MM.1S (cell line): ENCODE data around the gene TMEM35B.

Source experiments
- DNase-seq: peaks from one replicate; pipeline ENCODE4 v3.0.0-alpha.2; 2015
- H2AFZ ChIP-seq: fragments of 300-600 bp; sonication (generic); 2 replicates; pipeline ENCODE4 v1.6.0; 2016; ENCODE audit warnings: antibody characterized with exemption, low read length
- H3F3A ChIP-seq: fragments of 300-600 bp; sonication (generic); 2 replicates; pipeline ENCODE4 v1.6.1; 2016; ENCODE audit warnings: mild to moderate bottlenecking, antibody characterized with exemption, low read length, moderate library complexity, mixed read lengths; ENCODE audit not compliant: insufficient read depth
- H3K27ac ChIP-seq: fragments of 300-600 bp; sonication (generic); 2 replicates; pipeline ENCODE4 v1.5.1; 2016; ENCODE audit warnings: mild to moderate bottlenecking, low read length
- H3K27me3 ChIP-seq: fragments of 300-600 bp; sonication (generic); replicated peaks from 2 replicates; pipeline ENCODE4 v1.6.0; 2016; ENCODE audit warnings: low read length; ENCODE audit not compliant: insufficient read depth
- H3K36me3 ChIP-seq: fragments of 300-600 bp; sonication (generic); replicated peaks from 2 replicates; pipeline ENCODE4 v1.6.1; 2016; ENCODE audit warnings: mild to moderate bottlenecking, low read length, mixed read lengths; ENCODE audit not compliant: insufficient read depth
- H3K4me1 ChIP-seq: fragments of 300-600 bp; sonication (generic); 2 replicates; pipeline ENCODE4 v1.6.1; 2016; ENCODE audit warnings: low read length, mixed read lengths
- H3K4me2 ChIP-seq: fragments of 300-600 bp; sonication (generic); 2 replicates; pipeline ENCODE4 v1.6.0; 2016; ENCODE audit warnings: low read depth, low read length
- H3K4me3 ChIP-seq: fragments of 300-600 bp; sonication (generic); 2 replicates; pipeline ENCODE4 v1.5.1; 2016; ENCODE audit warnings: low read length, mixed read lengths
- H3K79me2 ChIP-seq: fragments of 300-600 bp; sonication (generic); 2 replicates; pipeline ENCODE4 v1.6.1; 2016; ENCODE audit warnings: mixed run types, low read length, mixed read lengths
- H3K9ac ChIP-seq: fragments of 300-600 bp; sonication (generic); 2 replicates; pipeline ENCODE4 v1.6.1; 2016; ENCODE audit warnings: low read length, mixed read lengths
- H3K9me2 ChIP-seq: fragments of 300-600 bp; sonication (generic); replicated peaks from 2 replicates; pipeline ENCODE4 v1.6.1; 2016; ENCODE audit warnings: mild to moderate bottlenecking, low read length, mixed read lengths; ENCODE audit not compliant: insufficient read depth
- H3K9me3 ChIP-seq: fragments of 300-600 bp; sonication (generic); replicated peaks from 2 replicates; pipeline ENCODE4 v1.6.1; 2016; ENCODE audit warnings: mild to moderate bottlenecking, low read length, mixed read lengths; ENCODE audit not compliant: insufficient read depth
- H4K20me1 ChIP-seq: fragments of 300-600 bp; sonication (generic); 2 replicates; pipeline ENCODE4 v1.6.1; 2016; ENCODE audit warnings: mild to moderate bottlenecking, low read length, moderate library complexity, mixed read lengths; ENCODE audit not compliant: insufficient read depth
- CTCF ChIP-seq: fragments of 300-600 bp; sonication (generic); IDR thresholded peaks from 2 replicates; pipeline ENCODE4 v1.5.1; 2016; ENCODE audit warnings: antibody characterized with exemption, low read length, mixed read lengths
- EZH2 ChIP-seq: fragments of 300-600 bp; sonication (generic); optimal IDR thresholded peaks from 2 replicates; pipeline ENCODE3; 2017; ENCODE audit warnings: low read depth, mild to moderate bottlenecking, antibody characterized with exemption, low read length, mixed read lengths
- EZH2phosphoT487 ChIP-seq: fragments of 300-600 bp; sonication (generic); IDR thresholded peaks from 2 replicates; pipeline ENCODE4 v1.6.1; 2018; ENCODE audit warnings: antibody characterized with exemption, low read length

TMEM35B gene

GRCh38 chr1:34975771-34976170 lies 9.4 kb downstream of the TMEM35B start:
- Histone ChIP-seq H3K27ac (no peak overlapping the region), H3K9ac (no peak overlapping the region), H3F3A (no peaks in the 10 kb centered on the region), H3K4me2 (no peak overlapping the region), H4K20me1 (no peaks in the 10 kb centered on the region), H3K4me1 (no peaks in the 10 kb centered on the region), H3K9me3 (no peaks in the 10 kb centered on the region), H3K79me2 (no peaks in the 10 kb centered on the region), H2AFZ (no peak overlapping the region), H3K27me3 (no peaks in the 10 kb centered on the region), H3K9me2 (no peaks in the 10 kb centered on the region), H3K36me3 (no peaks in the 10 kb centered on the region), H3K4me3 (no peak overlapping the region)
- no peak for TF ChIP-seq CTCF
- no peak for TF ChIP-seq EZH2
- TF ChIP-seq EZH2phosphoT487: no peak
- no peak for DNase-seq

GRCh38 chr1:34975338-34975737 lies 9.8 kb downstream of the TMEM35B start:
- Histone ChIP-seq H3K9me3 (no peaks in the 10 kb centered on the region), H3K36me3 (no peaks in the 10 kb centered on the region), H3K27me3 (no peaks in the 10 kb centered on the region), H2AFZ (no peak overlapping the region), H3K9me2 (no peaks in the 10 kb centered on the region), H3K4me3 (no peak overlapping the region), H3K27ac (no peak overlapping the region), H3K4me1 (no peaks in the 10 kb centered on the region), H3K9ac (no peak overlapping the region), H3K79me2 (no peaks in the 10 kb centered on the region), H3F3A (no peaks in the 10 kb centered on the region), H3K4me2 (no peak overlapping the region), H4K20me1 (no peaks in the 10 kb centered on the region)
- DNase-seq: no peak
- no peak for TF ChIP-seq EZH2
- TF ChIP-seq CTCF: no peak
- no peak for TF ChIP-seq EZH2phosphoT487

- H3K27ac ChIP-seq: no peak overlapping the region
- TF ChIP-seq CTCF: no peak
- TF ChIP-seq EZH2phosphoT487: no peak
- no peak for TF ChIP-seq EZH2
- no peak for DNase-seq
Observed at GRCh38 chr1:34974626-34975025, 10.5 kb downstream of the TMEM35B start.

GRCh38 chr1:34973326-34973725 lies 11.8 kb downstream of the TMEM35B start:
- H3F3A ChIP-seq: no peaks in the 10 kb centered on the region
- no peak overlapping the region for H3K27ac ChIP-seq
- no peaks in the 10 kb centered on the region for H3K27me3 ChIP-seq
- no peak overlapping the region for H3K9ac ChIP-seq
- H3K9me2 ChIP-seq: no peaks in the 10 kb centered on the region
- no peak overlapping the region for H3K4me2 ChIP-seq
- no peak overlapping the region for H3K4me3 ChIP-seq
- TF ChIP-seq CTCF: no peak
- TF ChIP-seq EZH2phosphoT487: no peak
- TF ChIP-seq EZH2: no peak
- DNase-seq: no peak
- no peaks in the 10 kb centered on the region for H3K9me3 ChIP-seq
- H4K20me1 ChIP-seq: no peaks in the 10 kb centered on the region
- no peaks in the 10 kb centered on the region for H3K4me1 ChIP-seq
- H3K79me2 ChIP-seq: no peaks in the 10 kb centered on the region
- no peaks in the 10 kb centered on the region for H3K36me3 ChIP-seq
- H2AFZ ChIP-seq: no peak overlapping the region

More at GRCh38 chr1:34974626-34975025, 10.5 kb downstream of the TMEM35B start:
- Histone ChIP-seq H3K9me2 (no peaks in the 10 kb centered on the region), H2AFZ (no peak overlapping the region), H3F3A (no peaks in the 10 kb centered on the region), H3K9ac (no peak overlapping the region), H3K9me3 (no peaks in the 10 kb centered on the region), H4K20me1 (no peaks in the 10 kb centered on the region), H3K4me2 (no peak overlapping the region), H3K79me2 (no peaks in the 10 kb centered on the region), H3K4me1 (no peaks in the 10 kb centered on the region), H3K36me3 (no peaks in the 10 kb centered on the region), H3K27me3 (no peaks in the 10 kb centered on the region), H3K4me3 (no peak overlapping the region)
